HepG2 (cell line): ENCODE results near the gene NAE1. TPM values are rescaled to one million over a fixed set of nuclear protein-coding genes. Genes with fewer than 3 reads are reported as not detected.

Source experiments
- ATAC-seq: fragments of 200-7000 bp; cut with Tn5 transposase; 3 replicates; pipeline ENCODE4 v1.9.1; 2020; ENCODE audit warnings: mild to moderate bottlenecking, moderate library complexity
- BruUV-seq: library from RNA; stranded (reverse); fragments of 400-500 nt; replicated peaks from 2 replicates; lab custom pipeline; 2021; lab: Mats Ljungman, UMichigan
- CTCF ChIA-PET: fragments of 300-600 bp; formaldehyde crosslinking; extraction: SDS; loops from one replicate; lab custom pipeline; 2021; ENCODE audit warnings: low total read pairs, inconsistent platforms, low intra/inter-chr PET ratio; lab: Yijun Ruan, JAX
- POLR2A ChIA-PET: fragments of 350-600 bp; sonication (Branson Sonifier 250); formaldehyde crosslinking; loops from one replicate; lab custom pipeline; 2020; ENCODE audit warnings: antibody characterized with exemption, inconsistent platforms; lab: Yijun Ruan, JAX
- DNase-seq: peaks from one replicate; pipeline ENCODE4 v3.0.0-alpha.2; 2015; ENCODE audit warnings: low spot score
- FAIRE-seq: peaks from 3 replicates; lab custom pipeline; 2011; peaks lifted over from hg19 to GRCh38; lab: Jason Lieb, UNC
- H2AFZ ChIP-seq: one replicate; pipeline ENCODE4 v1.6.1; 2011; ENCODE audit warnings: low read length, inconsistent platforms
- H3K27ac ChIP-seq: fragments of 300-600 bp; 3 replicates; pipeline ENCODE4 v1.8.0; 2011; ENCODE audit warnings: mixed run types, mild to moderate bottlenecking, mixed read lengths, low read length, inconsistent platforms; ENCODE audit not compliant: insufficient read depth; ENCODE audit errors: extremely low read length
- H3K27me3 ChIP-seq, 2 experiments: fragments of 200-600 bp in 1 of 2; 2 replicates in 1 of 2; 3 replicates in 1 of 2; pipeline versions ENCODE4 v1.6.0 to v1.8.0; 2011; ENCODE audit warnings: low read length in 2 of 2, mild to moderate bottlenecking in 2 of 2, moderate library complexity in 2 of 2, inconsistent platforms in 1 of 2; ENCODE audit not compliant: insufficient read depth in 2 of 2, control insufficient read depth in 1 of 2
- H3K36me3 ChIP-seq, 2 experiments: fragments of 200-600 bp in 1 of 2; replicated peaks in 1 of 2; 2 replicates in 1 of 2; 3 replicates in 1 of 2; pipeline versions ENCODE4 v1.5.1 to v1.8.0; 2011; ENCODE audit warnings: low read length in 2 of 2, inconsistent platforms in 1 of 2; ENCODE audit not compliant: insufficient read depth in 2 of 2, control insufficient read depth in 1 of 2
- H3K4me1 ChIP-seq: 2 replicates; pipeline ENCODE4 v1.5.1; 2012; ENCODE audit warnings: low read length, inconsistent platforms; ENCODE audit not compliant: insufficient read depth
- H3K4me2 ChIP-seq: 2 replicates; pipeline ENCODE4 v1.6.0; 2011; ENCODE audit warnings: low read depth, low read length, inconsistent platforms
- H3K4me3 ChIP-seq, 3 experiments: fragments of 200-600 bp in 1 of 3; sonication (generic), shearing (Covaris generic) in 1 of 3; replicated peaks in 1 of 3; 2 replicates each; pipeline ENCODE4 v1.5.1; 2011 to 2016; ENCODE audit warnings: low read length in 3 of 3, inconsistent platforms in 2 of 3, low read depth in 2 of 3, mild to moderate bottlenecking in 2 of 3, control low read depth in 1 of 3, mixed read lengths in 1 of 3; ENCODE audit not compliant: insufficient read depth in 1 of 3
- H3K79me2 ChIP-seq: one replicate; pipeline ENCODE4 v1.6.1; 2011; ENCODE audit warnings: low read length, inconsistent platforms; ENCODE audit not compliant: insufficient read depth
- H3K9ac ChIP-seq: 2 replicates; pipeline ENCODE4 v1.6.0; 2011; ENCODE audit warnings: mild to moderate bottlenecking, low read depth, low read length, inconsistent platforms; ENCODE audit not compliant: insufficient read depth
- H3K9me3 ChIP-seq: 2 replicates; pipeline ENCODE4 v1.5.1; 2012; ENCODE audit warnings: mild to moderate bottlenecking, low read length
- H4K20me1 ChIP-seq: 2 replicates; pipeline ENCODE4 v1.6.0; 2011; ENCODE audit warnings: inconsistent platforms, mild to moderate bottlenecking, low read length, moderate library complexity; ENCODE audit not compliant: insufficient read depth
- ATF1 ChIP-seq: IDR thresholded peaks from 2 replicates; pipeline ENCODE4 v1.6.1; 2016; ENCODE audit warnings: mild to moderate bottlenecking, control low read depth
- FOXK2 ChIP-seq: fragments of 450-650 bp; IDR thresholded peaks from 2 replicates; pipeline ENCODE4 v1.6.1; 2016
- GRHL1 ChIP-seq: sonication (generic); formaldehyde crosslinking; conservative IDR thresholded peaks from 2 replicates; pipeline ENCODE4 v1.8.0; 2022; ENCODE audit warnings: missing genetic modification reagents
- KLF12 ChIP-seq: sonication (generic); formaldehyde crosslinking; IDR thresholded peaks from 2 replicates; pipeline ENCODE4 v1.4.0; 2020; ENCODE audit warnings: missing genetic modification reagents, borderline replicate concordance
- MIER2 ChIP-seq: IDR thresholded peaks from 2 replicates; pipeline ENCODE4 v1.6.1; 2016; ENCODE audit warnings: missing biosample characterization, missing genetic modification reagents
- NFKB2 ChIP-seq: sonication (generic); formaldehyde crosslinking; IDR thresholded peaks from 2 replicates; pipeline ENCODE4 v1.4.0; 2020; ENCODE audit warnings: missing genetic modification reagents, borderline replicate concordance
- PRDM15 ChIP-seq: sonication (generic); formaldehyde crosslinking; IDR thresholded peaks from 2 replicates; pipeline ENCODE4 v1.4.0; 2020; ENCODE audit warnings: missing genetic modification reagents
- RAD51 ChIP-seq: fragments of 450-650 bp; IDR thresholded peaks from 2 replicates; pipeline ENCODE4 v1.6.1; 2016; ENCODE audit warnings: borderline replicate concordance
- ZFP41 ChIP-seq: sonication (generic); formaldehyde crosslinking; IDR thresholded peaks from 2 replicates; pipeline ENCODE4 v1.4.0; 2020; ENCODE audit warnings: mild to moderate bottlenecking, missing genetic modification reagents, borderline replicate concordance
- ZNF331 ChIP-seq: sonication (generic); formaldehyde crosslinking; IDR thresholded peaks from 2 replicates; pipeline ENCODE4 v1.4.0; 2020; ENCODE audit warnings: missing genetic modification reagents
- ZNF335 ChIP-seq: sonication (generic); formaldehyde crosslinking; IDR thresholded peaks from 2 replicates; pipeline ENCODE4 v1.4.0; 2020; ENCODE audit warnings: missing genetic modification reagents
- ZNF432 ChIP-seq: sonication (generic); formaldehyde crosslinking; IDR thresholded peaks from 2 replicates; pipeline ENCODE4 v1.5.0; 2020; ENCODE audit warnings: missing genetic modification reagents, mild to moderate bottlenecking, borderline replicate concordance
- WGBS: methylation state at CpG from one replicate; pipeline ENCODE4 v1.1.6; 2017; ENCODE audit warnings: low lambda C conversion rate; 5-methylcytosine and 5-hydroxymethylcytosine counted together
- in situ Hi-C: cut with HindIII; loops from 2 replicates; pipeline ENCODE4 v1.10.0; 2017; ENCODE audit warnings: low pct_unique_long_range_greater_than_20kb; ENCODE audit not compliant: extremely low pct_ligation_motif_present
- intact Hi-C: fragments of 100-400 bp; cut with micrococcal nuclease; formaldehyde crosslinking; loops from one replicate; pipeline ENCODE4 v1.10.0; 2022; ENCODE audit not compliant: unreplicated experiment
- polyA plus RNA-seq, 8 experiments: library from polyadenylated mRNA; depleted of rRNA in 3 of 8; stranded (reverse) in 7 of 8; unstranded in 1 of 8; fragments of >200 nt; fragmentation: Illumina TruSeq in 4 of 8; extraction: Trizol in 4 of 8; gene quantifications; 2 replicates each; pipeline versions ENCODE4 v1.2.1 to v1.2.3, GENCODE V29; 2011 to 2016; ENCODE audit warnings: low read depth in 4 of 8, missing spikeins in 1 of 8, mixed read lengths in 1 of 8; ENCODE audit not compliant: insufficient read depth in 1 of 8
- total RNA-seq, 5 experiments: library from RNA; depleted of rRNA; stranded (reverse); fragments of >200 nt; fragmentation: Illumina TruSeq; extraction: Trizol; gene quantifications; 2 replicates each; pipeline ENCODE4 v1.2.3, GENCODE V29; 2016; ENCODE audit warnings: low read depth in 1 of 5

Gene NAE1
- total and polyA plus RNA-seq, 2 of the 13 experiments (the other 11 are each of a cell fraction or from before 2014, with no cell fraction given): 95.7 to 206 TPM

GRCh38 chr16:66834746-66835145 lies 4.0 kb upstream of the NAE1 start:
- ChIA-PET CTCF (no interaction called here), POLR2A (no interaction called here)
- no peaks in the 10 kb centered on the region for H3K9me3 ChIP-seq
- H3K4me2 ChIP-seq: no peak overlapping the region
- peaks cover 0 to 21% of the 10 kb centered on the region in 2 experiments; a peak in 3 of 5 replicates for H3K27me3 ChIP-seq
- no peaks in the 10 kb centered on the region for H3K36me3 ChIP-seq
- FAIRE-seq (peak; percentile 21), ATAC-seq (no peak), DNase-seq (no peak)
- H3K4me1 ChIP-seq: peaks cover 35% of the 10 kb centered on the region
- no peak overlapping the region for H3K9ac ChIP-seq
- in situ Hi-C loops (no loop called here), intact Hi-C loops (loop anchor here (5.0 kb wide), 1 partner anchor 172 kb away; no protein-coding TSS in a partner anchor)
- WGBS: 38% methylated on average over 5 of the region's 5 CpGs
- no peak overlapping the region for H3K27ac ChIP-seq
- no peak overlapping the region for H2AFZ ChIP-seq
- TF ChIP-seq ZNF335: no peak
- no peak for TF ChIP-seq ZNF432 (CRISPR knock-in tag)
- no peak for TF ChIP-seq NFKB2
- no peak for TF ChIP-seq ZFP41 (CRISPR knock-in tag)
- H3K79me2 ChIP-seq: peaks cover 6% of the 10 kb centered on the region
- H4K20me1 ChIP-seq: no peaks in the 10 kb centered on the region
- no peak overlapping the region for H3K4me3 ChIP-seq
- no TSS peak for BruUV-seq

GRCh38 chr16:66832661-66833305 lies 2.0 kb upstream of the NAE1 start:
- peaks cover 0 to 21% of the 10 kb centered on the region in 2 experiments; a peak in 3 of 5 replicates for H3K27me3 ChIP-seq
- 14% methylated on average over 7 of the region's 7 CpGs for WGBS
- no peak overlapping the region for H3K9ac ChIP-seq
- ATAC-seq (no peak), DNase-seq (no peak), FAIRE-seq (no peak)
- CTCF ChIA-PET: interaction anchor here (1.6 kb wide), 1 partner anchor 35 kb away, joined by 4 read pairs; no protein-coding TSS in a partner anchor
- H3K4me1 ChIP-seq: peaks cover 49% of the 10 kb centered on the region
- H3K36me3 ChIP-seq: peaks cover 0 to 10% of the 10 kb centered on the region in 2 experiments; a peak in 3 of 5 replicates
- no peaks in the 10 kb centered on the region for H4K20me1 ChIP-seq
- in situ Hi-C loops: no loop called here
- intact Hi-C loops: loop anchor here (5.0 kb wide), 1 partner anchor 170 kb away; no protein-coding TSS in a partner anchor
- H3K4me3 ChIP-seq: no peak overlapping the region
- no TSS peak for BruUV-seq
- H2AFZ ChIP-seq: no peak overlapping the region
- H3K4me2 ChIP-seq: no peak overlapping the region
- no peak overlapping the region for H3K27ac ChIP-seq
- peaks cover 23% of the 10 kb centered on the region for H3K79me2 ChIP-seq
- no peaks in the 10 kb centered on the region for H3K9me3 ChIP-seq
- POLR2A ChIA-PET: no interaction called here
- TF ChIP-seq RAD51: no peak
- TF ChIP-seq FOXK2: no peak
- TF ChIP-seq ZNF331 (CRISPR knock-in tag): no peak
- no peak for TF ChIP-seq ATF1 (CRISPR knock-in tag)
- no peak for TF ChIP-seq GRHL1
- no peak for TF ChIP-seq MIER2 (CRISPR knock-in tag)
- TF ChIP-seq PRDM15: no peak
- TF ChIP-seq KLF12: no peak
